DMS153 treated with DMSO at 0.1 percent for 48 hours (cell line): ENCODE data around the gene IKBKE.
A peak's percentile ranks its signal among the peaks of the same experiment; 100 is the strongest.

Source experiments
- DNase-seq: peaks from one replicate; lab custom pipeline; 2025; ENCODE audit not compliant: unreplicated experiment; lab: John Stamatoyannopoulos, UW

IKBKE gene

GRCh38 chr1:206469933-206470691 lies at the start of gene IKBKE:
Gene IKBKE (plus strand): TSS chr1:206470476. CDS start chr1:206473228, 2,752 bp downstream.
- DNase-seq = peak; percentile 76

GRCh38 chr1:206421616-206422340 lies 48.5 kb upstream of the IKBKE start:
- no peak for DNase-seq

GRCh38 chr1:206422525-206422924 lies 47.8 kb upstream of the IKBKE start:
- DNase-seq = no peak

GRCh38 chr1:206427291-206427690 lies 43.0 kb upstream of the IKBKE start:
- no peak for DNase-seq

GRCh38 chr1:206429421-206429820 lies 40.9 kb upstream of the IKBKE start:
- no peak for DNase-seq

GRCh38 chr1:206430031-206430983 lies 40.0 kb upstream of the IKBKE start:
- no peak for DNase-seq

- DNase-seq = no peak
Observed at GRCh38 chr1:206435445-206435844, 34.8 kb upstream of the IKBKE start.

GRCh38 chr1:206438554-206438953 lies 31.7 kb upstream of the IKBKE start:
- DNase-seq = no peak

- DNase-seq = no peak
Observed at GRCh38 chr1:206439205-206439604, 31.1 kb upstream of the IKBKE start.

- DNase-seq = no peak
Observed at GRCh38 chr1:206441336-206441967, 28.8 kb upstream of the IKBKE start.

- DNase-seq = no peak
Observed at GRCh38 chr1:206442101-206442500, 28.2 kb upstream of the IKBKE start.

GRCh38 chr1:206445116-206445515 lies 25.2 kb upstream of the IKBKE start:
- no peak for DNase-seq

GRCh38 chr1:206445911-206446356 lies 24.3 kb upstream of the IKBKE start:
- DNase-seq = no peak

- DNase-seq = no peak
Observed at GRCh38 chr1:206446688-206447421, 23.4 kb upstream of the IKBKE start.

GRCh38 chr1:206447422-206447765 lies 22.9 kb upstream of the IKBKE start:
- no peak for DNase-seq

- DNase-seq = no peak
Observed at GRCh38 chr1:206447792-206448191, 22.5 kb upstream of the IKBKE start.

- DNase-seq = no peak
Observed at GRCh38 chr1:206448471-206448870, 21.8 kb upstream of the IKBKE start.

- DNase-seq = no peak
Observed at GRCh38 chr1:206449565-206449964, 20.7 kb upstream of the IKBKE start.

GRCh38 chr1:206450281-206450680 lies 20.0 kb upstream of the IKBKE start:
- DNase-seq = no peak

- no peak for DNase-seq
Observed at GRCh38 chr1:206451134-206451686, 19.1 kb upstream of the IKBKE start.
